HG02642 (cell line): Measurements from ENCODE around the gene CAMK2D.

ENCODE experiments used
- ATAC-seq: cut with Tn5 transposase; IDR thresholded peaks from one replicate; pipeline ENCODE4 v1.9.1; 2021; ENCODE audit warnings: mild to moderate bottlenecking; ENCODE audit not compliant: unreplicated experiment, poor library complexity

CAMK2D gene

DNA sequence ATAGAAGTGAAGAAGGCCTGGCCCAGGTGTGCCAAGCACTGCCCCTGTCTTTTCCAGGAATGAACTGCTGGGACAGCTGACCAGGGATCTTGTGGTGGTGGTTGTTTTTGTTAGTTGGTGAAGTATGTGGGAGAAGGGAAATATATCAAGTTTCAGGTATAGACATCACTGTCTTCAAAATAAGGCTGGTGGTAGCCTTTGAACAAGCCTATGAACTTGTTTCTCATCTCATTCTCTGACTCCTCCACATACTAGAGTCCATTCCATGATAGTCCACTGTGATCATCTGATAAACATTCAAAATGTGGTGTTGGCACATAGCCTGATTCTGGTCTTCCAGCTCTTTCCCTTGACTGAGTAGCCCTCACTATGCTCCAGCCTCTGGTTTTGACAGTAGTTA is 303.7 kb downstream of the CAMK2D start:
- no peak for ATAC-seq

GRCh38 chr4:113457121-113457520 is 304.4 kb downstream of the CAMK2D start:
- no peak for ATAC-seq

DNA sequence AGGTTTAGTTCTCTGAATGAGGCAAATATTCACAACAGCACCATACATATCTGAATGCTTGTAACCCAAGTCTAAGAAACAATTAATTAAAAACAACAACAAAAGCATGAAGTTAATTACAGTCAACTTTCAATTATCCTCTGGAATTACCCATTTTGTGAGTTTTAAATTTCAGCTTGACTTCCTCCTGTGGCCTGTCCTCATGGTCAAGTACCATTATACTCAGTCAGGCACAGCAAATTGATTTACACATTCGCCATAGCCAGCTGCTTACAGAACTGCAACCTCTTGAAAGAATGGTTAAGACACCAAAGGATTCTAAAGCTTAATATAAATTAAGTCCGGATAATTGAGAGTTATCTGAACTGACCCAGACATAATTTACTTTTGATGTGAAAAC is 306.5 kb downstream of the CAMK2D start:
- ATAC-seq = no peak

DNA sequence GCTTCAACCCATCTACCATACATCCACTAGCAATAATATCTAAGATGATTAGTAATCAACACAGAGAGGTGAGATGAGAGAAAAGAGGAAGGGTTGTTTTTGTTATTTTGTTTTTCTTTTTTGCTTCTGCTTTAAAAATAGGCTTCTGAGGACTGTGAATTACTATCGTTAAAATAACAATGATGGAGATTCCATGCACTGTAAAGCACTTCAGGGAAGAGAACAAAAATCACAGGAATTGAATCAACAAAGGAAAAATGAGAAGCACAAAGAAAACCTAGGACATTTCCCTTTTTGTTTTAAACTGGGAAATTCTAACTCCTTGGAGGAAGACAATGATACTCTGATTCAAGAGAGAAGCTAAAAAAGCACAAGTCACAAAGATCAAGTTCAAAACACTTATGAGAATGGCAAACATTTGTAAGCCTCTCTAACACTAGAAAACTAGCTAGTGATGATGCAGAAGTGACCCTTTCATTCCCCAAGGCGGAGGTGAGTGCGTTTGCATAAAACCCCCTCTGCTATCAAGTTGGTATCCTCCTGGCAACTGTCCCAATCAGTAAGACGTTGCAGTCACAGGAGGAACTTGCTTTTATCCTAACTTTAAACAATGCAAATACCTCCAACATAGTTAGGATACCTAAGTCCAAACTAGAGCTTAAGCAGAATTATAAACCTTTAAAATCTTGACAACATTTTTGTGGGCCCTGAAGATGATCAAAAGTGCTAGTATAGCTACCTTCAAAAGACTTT is 308.5 kb downstream of the CAMK2D start:
- ATAC-seq = no peak

- no peak for ATAC-seq
These were observed 309.4 kb downstream of the CAMK2D start for GRCh38 chr4:113452152-113452551.

- no peak for ATAC-seq
These were observed 311.1 kb downstream of the CAMK2D start for GRCh38 chr4:113450295-113451080.

GRCh38 chr4:113449410-113449974 is 312.0 kb downstream of the CAMK2D start:
- no peak for ATAC-seq

DNA sequence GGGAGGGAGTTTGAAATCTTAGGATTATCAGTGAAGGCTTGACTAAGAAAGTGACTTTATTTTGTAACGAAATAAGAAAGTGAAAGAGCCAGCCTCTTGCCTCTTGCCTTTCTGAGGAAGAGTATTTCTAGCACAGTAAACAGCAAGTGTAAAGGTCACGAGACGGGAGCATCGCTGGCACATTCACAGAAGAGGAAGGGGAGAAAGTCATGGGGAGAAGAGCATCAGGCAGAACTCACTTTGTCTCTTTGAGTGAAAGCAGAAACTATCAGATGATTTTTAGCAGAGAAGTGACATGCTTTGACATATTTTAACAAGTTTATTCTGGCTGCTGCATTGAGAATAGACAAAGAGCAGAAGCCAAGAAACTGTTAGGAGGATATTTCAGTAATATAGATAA is 313.8 kb downstream of the CAMK2D start:
- ATAC-seq = no peak

DNA sequence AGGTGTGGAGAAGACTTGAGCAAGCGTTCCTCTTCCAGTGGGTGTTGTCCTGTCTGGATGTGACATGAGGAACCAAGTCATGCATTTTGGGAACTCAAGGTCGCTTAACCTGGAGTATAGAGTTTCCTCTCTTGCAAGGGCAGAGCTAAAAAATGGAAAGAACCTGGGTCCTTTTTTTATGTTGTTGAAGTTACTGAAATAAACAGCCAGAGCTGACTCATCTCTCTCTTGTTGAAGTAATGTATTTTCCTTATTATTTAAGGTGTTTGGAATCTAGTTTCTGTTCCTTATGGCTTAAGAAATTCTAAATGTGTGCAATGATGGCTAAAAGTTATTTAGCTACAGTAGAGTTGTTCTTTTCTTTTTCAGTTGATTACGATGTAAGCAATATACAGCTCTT is 314.5 kb downstream of the CAMK2D start:
- no peak for ATAC-seq

GRCh38 chr4:113446019-113446418 is 315.5 kb downstream of the CAMK2D start:
- ATAC-seq = no peak

DNA sequence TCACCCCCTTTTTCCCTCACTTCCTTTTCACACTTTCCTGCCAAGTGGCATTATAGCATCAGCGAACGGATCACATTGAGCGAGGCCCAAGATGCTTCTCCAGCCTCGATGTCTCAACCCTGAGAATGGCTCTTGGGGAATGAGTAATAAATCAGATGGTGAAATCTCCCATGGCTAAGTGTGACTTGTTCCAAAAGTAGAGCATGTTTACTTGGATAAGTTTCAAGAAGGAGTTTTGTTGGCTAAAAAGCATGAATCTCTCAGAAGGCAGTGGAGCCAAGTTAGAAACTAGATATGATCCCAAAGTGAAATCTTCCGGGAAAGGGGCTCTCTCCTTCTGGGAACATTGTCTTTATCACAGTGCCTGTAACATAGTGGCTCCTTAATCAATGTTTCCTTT is 316.3 kb downstream of the CAMK2D start:
- no peak for ATAC-seq

- no peak for ATAC-seq
These were observed 317.2 kb downstream of the CAMK2D start for GRCh38 chr4:113444386-113444785.

DNA sequence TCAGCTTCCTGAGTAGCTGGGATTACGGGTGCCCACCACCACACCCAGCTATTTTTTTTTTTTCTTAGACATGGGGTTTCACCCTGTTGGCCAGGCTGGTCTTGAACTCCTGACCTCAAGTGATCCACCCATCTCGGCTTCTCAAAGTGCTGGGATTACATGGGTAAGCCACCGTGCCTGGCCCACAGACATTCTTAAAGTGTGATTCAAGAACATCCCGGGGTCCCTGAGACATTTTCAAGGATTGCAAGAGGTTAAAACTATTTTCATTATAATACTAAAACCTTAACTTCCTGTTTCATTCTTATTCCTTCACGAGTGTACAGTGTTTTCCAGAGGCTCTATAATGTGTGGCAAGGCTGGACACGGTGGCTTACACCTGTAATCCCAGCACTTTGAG is 318.7 kb downstream of the CAMK2D start:
- no peak for ATAC-seq

GRCh38 chr4:113440371-113440770 is 321.2 kb downstream of the CAMK2D start:
- no peak for ATAC-seq

DNA sequence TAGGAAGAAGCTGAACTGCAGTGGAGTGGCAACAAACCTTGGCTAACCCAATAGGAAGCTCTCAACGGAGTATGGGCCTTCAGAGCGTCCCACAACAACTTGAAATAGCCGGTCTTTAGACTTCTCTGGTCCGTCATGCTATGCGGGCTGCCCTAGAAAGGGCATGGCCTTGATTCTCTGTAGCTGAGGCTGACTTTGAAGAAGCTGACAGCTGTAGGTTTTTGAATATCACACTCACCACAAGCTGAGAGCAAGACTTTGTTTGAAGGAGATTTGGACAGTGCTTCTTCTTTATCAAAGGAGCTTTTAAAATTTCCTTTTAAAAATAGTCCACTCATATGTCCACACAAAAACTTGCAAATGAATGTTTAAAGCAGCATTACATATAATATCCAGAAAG is 322.9 kb downstream of the CAMK2D start:
- ATAC-seq = no peak

- ATAC-seq = no peak
These were observed 324.4 kb downstream of the CAMK2D start for GRCh38 chr4:113437129-113437528.

DNA sequence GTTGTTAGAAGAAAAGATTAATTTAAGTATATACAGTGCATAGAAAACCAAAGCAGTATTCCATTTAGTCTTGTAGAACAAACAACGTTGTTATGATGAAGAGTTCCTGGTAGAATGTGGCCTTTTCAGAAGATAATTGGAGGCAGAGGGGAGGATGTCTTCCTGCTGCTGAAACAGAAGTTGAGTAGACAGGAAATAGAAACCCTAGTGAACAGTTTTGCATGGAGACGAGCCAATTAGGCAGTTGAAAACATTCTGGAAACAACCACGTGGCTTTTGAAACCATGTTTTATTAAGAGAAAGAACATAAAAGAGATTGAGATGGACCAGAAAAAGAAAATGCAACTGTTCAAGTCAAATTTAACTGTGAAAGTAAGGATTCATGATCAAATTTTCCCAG is 325.2 kb downstream of the CAMK2D start:
- ATAC-seq = no peak

- no peak for ATAC-seq
These were observed 325.6 kb downstream of the CAMK2D start for GRCh38 chr4:113435893-113436292.

DNA sequence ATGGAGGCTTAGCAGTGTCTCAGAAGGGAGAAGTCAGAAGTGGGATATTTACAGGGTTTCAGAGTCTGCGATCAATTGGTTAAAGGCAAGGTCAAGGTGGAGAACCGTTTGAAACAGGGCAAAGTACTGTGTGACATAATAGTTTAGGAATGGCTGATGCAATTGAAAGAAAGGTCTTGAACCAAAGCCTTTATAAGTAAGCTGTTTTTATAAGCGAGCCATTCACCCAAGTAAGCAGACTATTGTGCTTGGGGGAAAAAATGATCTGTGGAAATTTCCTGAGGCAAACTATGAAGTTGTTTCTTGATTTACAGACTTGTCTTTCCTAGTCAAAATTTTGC is 327.3 kb downstream of the CAMK2D start:
- no peak for ATAC-seq

GRCh38 chr4:113433536-113434246 is 327.8 kb downstream of the CAMK2D start:
- no peak for ATAC-seq

GRCh38 chr4:113433116-113433515 is 328.4 kb downstream of the CAMK2D start:
- ATAC-seq = no peak
